Endothelial cell of umbilical vein (primary cell): ENCODE data around the gene RPLP2.

Experiments used
- CTCF ChIP-seq, 2 donors: IDR thresholded peaks; 1 replicate in 1 of 2; 2 replicates in 1 of 2; pipeline ENCODE4 v1.5.1; 2011; ENCODE audit warnings: low read length in 2 of 2, mild to moderate bottlenecking in 2 of 2, moderate library complexity in 2 of 2, control low read depth in 1 of 2, inconsistent platforms in 1 of 2, low read depth in 1 of 2; ENCODE audit not compliant: insufficient read depth in 1 of 2; ENCODE audit errors: extremely low read depth in 1 of 2
- EZH2 ChIP-seq: IDR thresholded peaks from 2 replicates; pipeline ENCODE4 v1.6.1; 2012; ENCODE audit warnings: borderline replicate concordance, low read depth, mild to moderate bottlenecking, moderate library complexity, low read length, inconsistent platforms; ENCODE audit not compliant: severe bottlenecking
- GATA2 ChIP-seq: IDR thresholded peaks from 2 replicates; pipeline ENCODE4 v1.7.0; 2011; ENCODE audit warnings: low read depth, mild to moderate bottlenecking, moderate library complexity, mixed read lengths, low read length; ENCODE audit not compliant: insufficient read length, insufficient read depth
- JUN ChIP-seq: IDR thresholded peaks from 2 replicates; pipeline ENCODE4 v1.6.1; 2011; ENCODE audit warnings: borderline replicate concordance, low read depth; ENCODE audit not compliant: insufficient read length, insufficient read depth
- MYC ChIP-seq: IDR thresholded peaks from one replicate; pipeline ENCODE4 v1.6.1; 2011; ENCODE audit warnings: mild to moderate bottlenecking, low read depth, low read length
- POLR2A ChIP-seq: IDR thresholded peaks from 2 replicates; pipeline ENCODE4 v1.6.1; 2012; ENCODE audit warnings: low read depth, mild to moderate bottlenecking, control low read depth, low read length
- POLR2AphosphoS5 ChIP-seq: IDR thresholded peaks from 2 replicates; pipeline ENCODE4 v1.6.1; 2012; ENCODE audit warnings: low read depth, mild to moderate bottlenecking, control low read depth, low read length, moderate library complexity; ENCODE audit not compliant: insufficient read depth

GRCh38 chr11:763549-764321 is 46.0 kb upstream of the RPLP2 start:
- no peak for TF ChIP-seq CTCF (IDR thresholded peaks at IDR 0.05; ENCODE audit: extremely low read depth in 1 of 2, insufficient read depth in 1 of 2, low read depth in 1 of 2, low read length in 2 of 2)
- no peak for TF ChIP-seq POLR2AphosphoS5
- no peak for TF ChIP-seq EZH2
- no peak for TF ChIP-seq POLR2A
- no peak for TF ChIP-seq JUN
- TF ChIP-seq MYC = no peak
- no peak for TF ChIP-seq GATA2
